Hepatocyte (in vitro differentiated cells): Measurements from ENCODE around the gene MSI1. TPM values are rescaled to one million over a fixed set of nuclear protein-coding genes. Genes with fewer than 3 reads are reported as not detected.
A peak's percentile ranks its signal among the peaks of the same experiment; 100 is the strongest.

Experiments used
- DNase-seq: peaks from one replicate; pipeline ENCODE4 v3.0.0-alpha.2; 2016; ENCODE audit warnings: low spot score
- H2AFZ ChIP-seq: fragments of 200-600 bp; sonication (generic); 2 replicates; pipeline ENCODE4 v1.6.0; 2016; ENCODE audit warnings: antibody characterized with exemption, mild to moderate bottlenecking
- H3K27ac ChIP-seq: fragments of 200-600 bp; sonication (generic); 2 replicates; pipeline ENCODE4 v1.5.1; 2016; ENCODE audit warnings: mild to moderate bottlenecking
- H3K27me3 ChIP-seq: fragments of 200-600 bp; sonication (generic); 2 replicates; pipeline ENCODE4 v1.6.1; 2016
- H3K36me3 ChIP-seq: fragments of 200-600 bp; sonication (generic); replicated peaks from 2 replicates; pipeline ENCODE4 v1.5.1; 2016; ENCODE audit warnings: low read depth; ENCODE audit not compliant: insufficient read depth
- H3K4me1 ChIP-seq: fragments of 200-600 bp; sonication (generic); 2 replicates; pipeline ENCODE4 v1.5.1; 2016; ENCODE audit warnings: mild to moderate bottlenecking, moderate library complexity; ENCODE audit not compliant: insufficient read depth
- H3K4me2 ChIP-seq: fragments of 200-600 bp; sonication (generic); 2 replicates; pipeline ENCODE4 v1.6.0; 2016
- H3K4me3 ChIP-seq: fragments of 200-600 bp; sonication (generic); 2 replicates; pipeline ENCODE4 v1.5.1; 2016; ENCODE audit warnings: mild to moderate bottlenecking
- H3K79me2 ChIP-seq: fragments of 200-600 bp; sonication (generic); 2 replicates; pipeline ENCODE4 v1.6.0; 2017; ENCODE audit warnings: mild to moderate bottlenecking
- H3K9me2 ChIP-seq: fragments of 200-600 bp; sonication (generic); replicated peaks from 2 replicates; pipeline ENCODE4 v1.6.0; 2017; ENCODE audit warnings: mild to moderate bottlenecking; ENCODE audit not compliant: insufficient read depth
- H3K9me3 ChIP-seq: fragments of 200-600 bp; sonication (generic); 2 replicates; pipeline ENCODE4 v1.5.1; 2016; ENCODE audit warnings: low read depth, mild to moderate bottlenecking
- H4K20me1 ChIP-seq: fragments of 200-600 bp; sonication (generic); 2 replicates; pipeline ENCODE4 v1.6.0; 2016; ENCODE audit warnings: mild to moderate bottlenecking; ENCODE audit not compliant: insufficient read depth, poor library complexity, severe bottlenecking
- CTCF ChIP-seq: fragments of 200-600 bp; sonication (generic); IDR thresholded peaks from 2 replicates; pipeline ENCODE4 v1.5.1; 2016; ENCODE audit warnings: antibody characterized with exemption, mild to moderate bottlenecking; ENCODE audit not compliant: poor library complexity
- EZH2 ChIP-seq: fragments of 200-600 bp; sonication (generic); IDR thresholded peaks from 2 replicates; pipeline ENCODE4 v1.6.1; 2016; ENCODE audit warnings: antibody characterized with exemption, mild to moderate bottlenecking, borderline replicate concordance
- EZH2phosphoT487 ChIP-seq: fragments of 200-600 bp; sonication (generic); IDR thresholded peaks from one replicate; pipeline ENCODE4 v1.6.1; 2018; ENCODE audit warnings: antibody characterized with exemption, mild to moderate bottlenecking, low read depth, moderate library complexity; ENCODE audit not compliant: unreplicated experiment, severe bottlenecking
- WGBS: methylation state at CpG from one replicate; pipeline ENCODE4 v1.1.6; 2016; ENCODE audit warnings: low lambda C conversion rate; ENCODE audit errors: missing lambda C conversion rate; 5-methylcytosine and 5-hydroxymethylcytosine counted together
- polyA plus RNA-seq: library from polyadenylated mRNA; unstranded; fragments of >200 nt; fragmentation: Nextera tagmentation; extraction: Ambion mirVana; gene quantifications from 2 replicates; pipeline ENCODE4 v1.2.1, GENCODE V29; 2016
- total RNA-seq: library from RNA; depleted of rRNA; stranded (reverse); fragments of >200 nt; gene quantifications from 2 replicates; pipeline ENCODE4 v1.2.3, GENCODE V29; 2014

Gene MSI1
- total and polyA plus RNA-seq, 2 experiments from 2014 or later, result 2.2 to 5.6 TPM

DNA sequence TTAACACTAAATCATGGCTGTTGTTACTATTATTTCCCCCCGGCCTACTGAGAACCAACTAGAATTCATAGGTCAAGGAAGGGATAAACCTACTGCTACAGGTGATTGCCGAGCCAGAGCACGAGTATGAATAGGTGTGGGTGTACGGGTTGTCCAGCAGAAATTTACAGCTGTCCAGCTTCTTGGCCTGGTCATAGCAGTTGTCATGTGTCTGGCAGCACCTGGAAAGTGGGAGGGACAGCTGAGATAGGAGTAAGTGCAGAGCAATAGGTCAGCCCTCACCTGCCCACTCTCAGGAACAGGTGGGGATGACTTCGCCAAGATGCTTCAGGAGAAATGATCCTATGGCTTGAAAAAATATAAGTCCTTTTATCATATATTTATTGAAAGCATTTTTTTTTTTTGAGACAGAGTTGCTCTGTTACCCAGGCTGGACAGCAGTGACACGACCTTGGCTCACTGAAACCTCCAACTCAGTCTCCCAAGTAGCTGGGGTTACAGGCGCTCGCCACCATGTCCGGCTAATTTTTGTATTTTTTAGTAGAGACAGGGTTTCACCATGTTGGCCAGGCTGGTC is 44.0 kb downstream of the MSI1 start:
- TF ChIP-seq CTCF (no peak), EZH2phosphoT487 (no peak), EZH2 (no peak)
- H3K4me1 ChIP-seq, result peaks cover 13% of the 10 kb centered on the region
- no peaks in the 10 kb centered on the region for H3K27me3 ChIP-seq
- WGBS, result 66% methylated on average over 9 of the region's 9 CpGs
- no peaks in the 10 kb centered on the region for H4K20me1 ChIP-seq
- H3K79me2 ChIP-seq, result no peaks in the 10 kb centered on the region
- H3K27ac ChIP-seq, result no peak overlapping the region
- H3K9me3 ChIP-seq, result no peaks in the 10 kb centered on the region
- no peaks in the 10 kb centered on the region for H3K36me3 ChIP-seq
- no peak overlapping the region for H3K4me3 ChIP-seq
- H3K9me2 ChIP-seq, result no peaks in the 10 kb centered on the region
- H2AFZ ChIP-seq, result no peak overlapping the region
- DNase-seq, result no peak
- peak overlapping the region; percentile 98 for H3K4me2 ChIP-seq

DNA sequence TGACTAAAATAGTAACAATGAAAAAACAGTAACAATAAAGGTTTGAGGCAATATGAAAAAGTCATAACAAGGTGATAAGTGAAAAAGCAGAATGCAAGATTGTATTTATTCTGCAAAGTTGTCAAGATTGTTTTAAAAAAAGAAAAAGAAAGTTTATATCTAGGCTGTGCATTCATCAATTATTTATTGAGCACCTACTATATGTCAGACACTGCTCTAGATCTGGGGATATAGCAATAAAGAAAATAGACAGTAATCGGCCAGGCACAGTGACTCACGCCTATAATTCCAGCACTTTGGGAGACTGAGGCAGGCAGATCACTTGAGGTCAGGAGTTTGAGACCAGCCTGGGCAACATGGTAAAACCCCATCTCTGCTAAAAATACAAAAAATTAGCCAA is 45.2 kb downstream of the MSI1 start:
- no peaks in the 10 kb centered on the region for H3K9me3 ChIP-seq
- H3K9me2 ChIP-seq, result no peaks in the 10 kb centered on the region
- no peaks in the 10 kb centered on the region for H3K36me3 ChIP-seq
- H4K20me1 ChIP-seq, result no peaks in the 10 kb centered on the region
- no peaks in the 10 kb centered on the region for H3K79me2 ChIP-seq
- no peak overlapping the region for H3K4me2 ChIP-seq
- no peak for TF ChIP-seq CTCF
- no peak for TF ChIP-seq EZH2
- no peak for TF ChIP-seq EZH2phosphoT487
- peaks cover 13% of the 10 kb centered on the region for H3K4me1 ChIP-seq
- no peak overlapping the region for H3K4me3 ChIP-seq
- no peak for DNase-seq
- no peaks in the 10 kb centered on the region for H3K27me3 ChIP-seq
- 96% methylated on average over 2 of the region's 2 CpGs for WGBS
- H3K27ac ChIP-seq, result no peak overlapping the region
- H2AFZ ChIP-seq, result no peak overlapping the region

DNA sequence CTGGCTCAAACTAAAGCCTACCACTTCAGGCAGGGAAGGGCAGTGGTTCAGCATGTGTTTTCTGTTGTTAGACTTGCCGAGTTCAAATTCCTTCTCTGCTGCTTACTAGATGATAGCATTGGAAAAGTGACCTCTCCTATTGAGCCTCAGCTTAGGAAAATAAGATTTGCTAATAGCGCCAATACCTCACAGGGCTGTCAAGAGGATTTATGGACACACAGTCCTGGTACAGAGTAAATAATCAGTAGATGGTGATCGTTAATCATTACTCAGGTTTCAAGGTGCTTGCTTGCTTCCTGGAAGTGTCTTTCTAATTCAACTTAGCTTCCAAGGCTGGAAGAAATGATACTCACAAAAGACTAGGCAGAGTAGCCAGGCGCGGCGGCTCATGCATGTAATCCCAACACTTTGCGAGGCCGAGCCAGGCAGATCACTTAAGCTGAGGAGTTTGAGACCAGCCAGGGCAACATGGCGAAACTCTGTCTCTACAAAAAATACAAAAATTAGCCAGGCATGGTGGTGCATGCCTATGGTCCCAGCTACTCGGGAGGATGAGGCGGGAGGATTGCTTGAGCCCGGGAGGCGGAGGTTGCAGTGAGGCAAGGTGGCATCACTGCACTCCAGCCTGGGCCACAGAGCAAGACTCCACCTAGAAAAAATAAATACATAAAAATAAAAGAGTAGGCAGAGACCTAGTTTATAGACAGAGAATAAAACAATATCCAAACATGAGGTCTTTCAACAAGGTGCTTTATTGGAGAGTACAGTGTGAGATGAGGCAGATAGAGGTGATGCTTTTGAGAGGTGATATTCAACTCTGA is 47.4 kb downstream of the MSI1 start:
- H3K4me2 ChIP-seq, result peak overlapping the region; percentile 43
- TF ChIP-seq EZH2 (no peak), EZH2phosphoT487 (no peak), CTCF (no peak)
- H3K9me2 ChIP-seq, result no peaks in the 10 kb centered on the region
- H4K20me1 ChIP-seq, result no peaks in the 10 kb centered on the region
- H3K27me3 ChIP-seq, result no peaks in the 10 kb centered on the region
- peak; percentile 73 for DNase-seq
- no peaks in the 10 kb centered on the region for H3K9me3 ChIP-seq
- no peaks in the 10 kb centered on the region for H3K36me3 ChIP-seq
- no peaks in the 10 kb centered on the region for H3K79me2 ChIP-seq
- peaks cover 9% of the 10 kb centered on the region for H3K4me1 ChIP-seq
- H3K4me3 ChIP-seq, result no peak overlapping the region
- 70% methylated on average over 13 of the region's 13 CpGs for WGBS
- H3K27ac ChIP-seq, result peak overlapping the region; percentile 85
- H2AFZ ChIP-seq, result no peak overlapping the region
